Ramos (cell line): ENCODE data around the gene JAKMIP2.

ENCODE experiments used
- in situ Hi-C: fragments of 300-500 bp; cut with MboI; formaldehyde crosslinking; loops from one replicate; pipeline ENCODE4 v1.14.3; 2022; ENCODE audit warnings: low sequenced_read_pairs; ENCODE audit not compliant: unreplicated experiment

Gene JAKMIP2

GRCh38 chr5:147712019-147712418 lies 70.5 kb downstream of the JAKMIP2 start:
- in situ Hi-C loops: no loop called here

- in situ Hi-C loops: no loop called here
Measured at GRCh38 chr5:147711019-147711418, 71.5 kb downstream of the JAKMIP2 start.

GRCh38 chr5:147708708-147709107 lies 73.8 kb downstream of the JAKMIP2 start:
- in situ Hi-C loops: no loop called here

- in situ Hi-C loops: no loop called here
Measured at GRCh38 chr5:147704544-147704943, 78.0 kb downstream of the JAKMIP2 start.

- in situ Hi-C loops: no loop called here
Measured at GRCh38 chr5:147701468-147701867, 81.1 kb downstream of the JAKMIP2 start.

GRCh38 chr5:147699496-147700088 lies 82.9 kb downstream of the JAKMIP2 start:
- in situ Hi-C loops: no loop called here

GRCh38 chr5:147697380-147697779 lies 85.1 kb downstream of the JAKMIP2 start:
- in situ Hi-C loops: no loop called here

GRCh38 chr5:147694772-147695171 lies 87.8 kb downstream of the JAKMIP2 start:
- in situ Hi-C loops: no loop called here

- in situ Hi-C loops: no loop called here
Measured at GRCh38 chr5:147693233-147693632, 89.3 kb downstream of the JAKMIP2 start.

- in situ Hi-C loops: no loop called here
Measured at GRCh38 chr5:147691130-147691529, 91.4 kb downstream of the JAKMIP2 start.

GRCh38 chr5:147690595-147690994 lies 91.9 kb downstream of the JAKMIP2 start:
- in situ Hi-C loops: no loop called here

- in situ Hi-C loops: no loop called here
Measured at GRCh38 chr5:147689426-147689825, 93.1 kb downstream of the JAKMIP2 start.

GRCh38 chr5:147688656-147689356 lies 93.7 kb downstream of the JAKMIP2 start:
- in situ Hi-C loops: no loop called here

- in situ Hi-C loops: no loop called here
Measured at GRCh38 chr5:147687118-147687517, 95.4 kb downstream of the JAKMIP2 start.

GRCh38 chr5:147686421-147686820 lies 96.1 kb downstream of the JAKMIP2 start:
- in situ Hi-C loops: no loop called here

- in situ Hi-C loops: no loop called here
Measured at GRCh38 chr5:147685993-147686392, 96.5 kb downstream of the JAKMIP2 start.

GRCh38 chr5:147675168-147675567 lies 107.4 kb downstream of the JAKMIP2 start:
- in situ Hi-C loops: no loop called here

GRCh38 chr5:147674411-147674810 lies 108.1 kb downstream of the JAKMIP2 start:
- in situ Hi-C loops: no loop called here

GRCh38 chr5:147673791-147674190 lies 108.7 kb downstream of the JAKMIP2 start:
- in situ Hi-C loops: no loop called here

GRCh38 chr5:147673266-147673665 lies 109.3 kb downstream of the JAKMIP2 start:
- in situ Hi-C loops: no loop called here

- in situ Hi-C loops: no loop called here
Measured at GRCh38 chr5:147671365-147671764, 111.2 kb downstream of the JAKMIP2 start.

- in situ Hi-C loops: no loop called here
Measured at GRCh38 chr5:147670815-147671214, 111.7 kb downstream of the JAKMIP2 start.
